ENCODE measurements around the gene ZNF778. TPM values are rescaled to one million over a fixed set of nuclear protein-coding genes. Genes with fewer than 3 reads are reported as not detected.
"Not testable (repeated sequence)": the region's sequence is repeated elsewhere in the genome, so short reads cannot be mapped to it uniquely, and the experiment has no call there.

The ZNF778 gene
- total RNA-seq, 4 donors from 2014 or later, result 7.4 to 30.2 (median 15.9) TPM

GRCh38 chr16:89187032-89187769, 30.3 kb upstream of the ZNF778 start:
- Histone ChIP-seq H3K9me3 (no peaks in the 10 kb centered on the region), H3K4me1 (peaks cover 0 to 7% of the 10 kb centered on the region in 2 donors), H3K27me3 (no peaks in the 10 kb centered on the region), H3K36me3 (no peaks in the 10 kb centered on the region), H3K27ac (no peak overlapping the region), H3K4me3 (no peak overlapping the region)
- intact Hi-C loops (cut with DNase I; ENCODE audit: low total_unique reads), result no loop called here
- TF ChIP-seq CTCF (IDR thresholded peaks at IDR 0.05), result no peak
- TF ChIP-seq POLR2A (IDR thresholded peaks at IDR 0.05), result no peak
- DNase-seq, result no peak

- no peak for DNase-seq
- Histone ChIP-seq H3K36me3 (no peaks in the 10 kb centered on the region), H3K27ac (no peak overlapping the region), H3K4me1 (peaks cover 0 to 8% of the 10 kb centered on the region in 2 donors), H3K27me3 (no peaks in the 10 kb centered on the region), H3K9me3 (no peaks in the 10 kb centered on the region), H3K4me3 (no peak overlapping the region)
- TF ChIP-seq CTCF (IDR thresholded peaks at IDR 0.05) (no peak), POLR2A (IDR thresholded peaks at IDR 0.05) (no peak)
- intact Hi-C loops (cut with DNase I; ENCODE audit: low total_unique reads), result no loop called here
These were observed 29.6 kb upstream of the ZNF778 start for GRCh38 chr16:89187770-89188392.

GRCh38 chr16:89188471-89189357, 28.8 kb upstream of the ZNF778 start:
- H3K36me3 ChIP-seq; H3K4me1 ChIP-seq; intact Hi-C loops (cut with DNase I; ENCODE audit: low total_unique reads): not testable (repeated sequence)

DNA sequence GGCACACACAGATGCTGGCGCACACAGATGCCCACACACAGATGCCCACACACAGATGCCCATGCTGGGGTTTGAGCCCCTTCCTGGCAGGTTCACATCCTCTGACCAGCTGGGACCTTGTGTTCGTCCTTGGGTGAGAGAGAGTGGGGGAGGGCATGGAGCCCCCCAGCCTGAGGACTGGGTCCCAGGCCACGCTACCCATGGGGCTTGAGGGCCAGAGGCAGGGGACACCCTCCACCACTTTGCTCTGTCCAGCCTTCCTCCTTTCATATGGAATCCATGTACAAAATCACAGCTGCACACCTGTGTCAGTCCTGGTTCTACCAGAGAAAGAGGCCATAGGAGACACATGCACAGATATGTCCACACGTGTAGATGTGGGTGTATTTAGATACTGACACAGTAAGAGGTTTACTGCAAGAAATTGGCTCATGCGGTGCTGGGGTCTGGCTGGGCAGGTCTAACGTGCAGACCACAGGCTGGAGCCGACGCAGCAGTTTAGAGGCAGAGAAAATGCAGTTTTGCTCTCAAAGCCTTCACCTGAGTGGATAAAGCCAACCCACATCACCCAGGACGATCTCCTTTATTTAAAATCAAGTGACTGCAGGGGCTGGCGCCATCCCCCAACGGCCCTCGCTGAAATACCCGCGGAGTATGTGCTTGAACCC, 28.0 kb upstream of the ZNF778 start:
- Histone ChIP-seq H3K27ac (no peak overlapping the region), H3K9me3 (no peaks in the 10 kb centered on the region), H3K27me3 (no peaks in the 10 kb centered on the region), H3K4me3 (no peak overlapping the region), H3K36me3 (no peaks in the 10 kb centered on the region), H3K4me1 (peaks cover 0 to 8% of the 10 kb centered on the region in 2 donors)
- TF ChIP-seq CTCF (IDR thresholded peaks at IDR 0.05) (no peak), POLR2A (IDR thresholded peaks at IDR 0.05) (no peak)
- intact Hi-C loops (cut with DNase I; ENCODE audit: low total_unique reads), result no loop called here
- DNase-seq, result no peak

More at GRCh38 chr16:89188471-89189357, 28.8 kb upstream of the ZNF778 start:
- not testable (repeated sequence) for H3K4me3 ChIP-seq, DNase-seq, H3K27me3 ChIP-seq, H3K27ac ChIP-seq, H3K9me3 ChIP-seq

DNA sequence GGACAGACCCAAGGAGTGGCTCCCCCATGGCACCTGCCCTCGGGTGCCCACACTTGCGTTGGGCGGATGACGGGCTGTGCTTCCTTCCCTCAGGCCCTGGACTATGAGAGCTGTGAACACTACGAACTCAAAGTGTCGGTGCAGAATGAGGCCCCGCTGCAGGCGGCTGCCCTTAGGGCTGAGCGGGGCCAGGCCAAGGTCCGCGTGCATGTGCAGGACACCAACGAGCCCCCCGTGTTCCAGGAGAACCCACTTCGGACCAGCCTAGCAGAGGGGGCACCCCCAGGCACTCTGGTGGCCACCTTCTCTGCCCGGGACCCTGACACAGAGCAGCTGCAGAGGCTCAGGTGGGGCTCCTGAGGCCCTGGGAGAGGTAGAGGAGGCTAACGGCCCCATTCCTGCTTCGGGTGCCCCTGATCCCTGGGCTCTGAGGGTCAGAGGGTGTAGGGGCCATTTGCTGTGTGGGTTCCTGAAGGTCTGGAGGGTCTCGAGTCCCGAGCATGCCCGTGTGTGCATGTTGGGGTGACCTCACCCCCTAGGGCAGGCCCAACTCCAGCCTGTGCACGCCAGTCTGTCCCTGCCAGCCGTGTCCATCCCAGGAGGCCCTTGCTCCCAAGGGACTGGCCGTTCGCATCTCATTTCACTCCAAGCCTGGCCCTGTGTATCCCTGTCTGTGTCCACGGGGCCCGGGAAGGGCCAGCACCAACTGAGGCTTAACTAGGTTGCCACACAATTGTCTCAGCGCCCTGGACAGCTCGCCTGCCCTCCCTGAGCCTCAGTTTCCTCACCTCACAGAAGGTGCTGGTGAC, 27.1 kb upstream of the ZNF778 start:
- H3K4me3 ChIP-seq, result no peak overlapping the region
- H3K36me3 ChIP-seq, result no peaks in the 10 kb centered on the region
- no peak for TF ChIP-seq POLR2A (IDR thresholded peaks at IDR 0.05)
- no peak overlapping the region for H3K27ac ChIP-seq
- H3K4me1 ChIP-seq, result peaks cover 0 to 8% of the 10 kb centered on the region in 2 donors
- intact Hi-C loops (cut with DNase I; ENCODE audit: low total_unique reads), result no loop called here
- no peaks in the 10 kb centered on the region for H3K27me3 ChIP-seq
- no peaks in the 10 kb centered on the region for H3K9me3 ChIP-seq
- no peak for DNase-seq

Measured in uterus (tissue), 4 donors.